GM18867 (cell line): Measurements from ENCODE around the gene TEX13B.

ENCODE experiments used
- ATAC-seq: cut with Tn5 transposase; IDR thresholded peaks from one replicate; pipeline ENCODE4 v1.9.1; 2021; ENCODE audit warnings: mild to moderate bottlenecking, moderate library complexity; ENCODE audit not compliant: unreplicated experiment

The TEX13B gene

GRCh38 chrX:107940095-107940494 lies 42.1 kb downstream of the TEX13B start:
- ATAC-seq, result no peak

- ATAC-seq, result no peak
Observed at GRCh38 chrX:107936434-107936730, 45.8 kb downstream of the TEX13B start.

GRCh38 chrX:107935664-107936433 lies 46.3 kb downstream of the TEX13B start:
- no peak for ATAC-seq

GRCh38 chrX:107935200-107935599 lies 47.0 kb downstream of the TEX13B start:
- no peak for ATAC-seq

GRCh38 chrX:107934262-107934661 lies 47.9 kb downstream of the TEX13B start:
- no peak for ATAC-seq
